ENCODE measurements around the gene SNX15.

DNA sequence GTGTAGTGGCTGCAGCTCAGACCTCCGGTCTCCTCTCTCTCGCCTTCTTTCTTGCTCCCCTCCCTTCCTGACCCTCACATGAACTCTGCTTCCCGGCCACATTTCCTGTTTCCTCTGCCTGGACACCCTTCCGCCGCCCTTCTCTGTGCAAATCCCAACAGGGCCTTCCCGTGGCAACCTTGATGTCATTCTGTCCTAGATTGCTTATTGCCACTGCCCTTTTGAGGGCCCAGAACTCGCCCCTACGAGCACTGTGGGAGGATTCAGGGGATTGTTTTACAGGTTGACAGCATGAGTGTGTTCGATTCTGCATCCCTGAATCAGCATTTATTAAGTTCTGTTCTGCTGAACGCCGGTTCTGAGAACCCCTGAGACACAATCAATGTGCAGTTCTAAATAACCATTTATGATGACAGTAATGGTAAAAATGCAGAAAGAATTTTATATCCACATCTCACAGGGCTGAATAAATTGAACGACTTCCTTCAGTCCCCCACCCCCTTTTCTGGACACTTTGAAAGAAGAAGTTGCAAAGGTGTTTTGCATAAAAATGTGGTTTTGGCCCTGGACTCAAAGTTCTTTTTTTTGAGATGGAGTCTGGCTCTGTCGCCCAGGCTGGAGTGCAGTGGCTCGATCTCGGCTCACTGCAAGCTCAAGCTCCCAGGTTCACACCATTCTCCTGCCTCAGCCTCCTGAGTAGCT, 36.9 kb upstream of the SNX15 start:
- TF ChIP-seq POLR2A (IDR thresholded peaks at IDR 0.05), result no peak
- TF ChIP-seq, protein P1, sequence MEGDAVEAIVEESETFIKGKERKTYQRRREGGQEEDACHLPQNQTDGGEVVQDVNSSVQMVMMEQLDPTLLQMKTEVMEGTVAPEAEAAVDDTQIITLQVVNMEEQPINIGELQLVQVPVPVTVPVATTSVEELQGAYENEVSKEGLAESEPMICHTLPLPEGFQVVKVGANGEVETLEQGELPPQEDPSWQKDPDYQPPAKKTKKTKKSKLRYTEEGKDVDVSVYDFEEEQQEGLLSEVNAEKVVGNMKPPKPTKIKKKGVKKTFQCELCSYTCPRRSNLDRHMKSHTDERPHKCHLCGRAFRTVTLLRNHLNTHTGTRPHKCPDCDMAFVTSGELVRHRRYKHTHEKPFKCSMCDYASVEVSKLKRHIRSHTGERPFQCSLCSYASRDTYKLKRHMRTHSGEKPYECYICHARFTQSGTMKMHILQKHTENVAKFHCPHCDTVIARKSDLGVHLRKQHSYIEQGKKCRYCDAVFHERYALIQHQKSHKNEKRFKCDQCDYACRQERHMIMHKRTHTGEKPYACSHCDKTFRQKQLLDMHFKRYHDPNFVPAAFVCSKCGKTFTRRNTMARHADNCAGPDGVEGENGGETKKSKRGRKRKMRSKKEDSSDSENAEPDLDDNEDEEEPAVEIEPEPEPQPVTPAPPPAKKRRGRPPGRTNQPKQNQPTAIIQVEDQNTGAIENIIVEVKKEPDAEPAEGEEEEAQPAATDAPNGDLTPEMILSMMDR (IDR thresholded peaks at IDR 0.05), result no peak

All from body of pancreas (tissue), 4 donors.